Smooth muscle cell (in vitro differentiated cells): ENCODE data around the gene DOC2A. TPM values are rescaled to one million over a fixed set of nuclear protein-coding genes. Genes with fewer than 3 reads are reported as not detected.
A peak's percentile ranks its signal among the peaks of the same experiment; 100 is the strongest.

Experiments
- DNase-seq: peaks from one replicate; lab custom pipeline; 2025; ENCODE audit not compliant: unreplicated experiment; lab: John Stamatoyannopoulos, UW
- H2AFZ ChIP-seq: fragments of 200-600 bp; sonication (generic); 2 replicates; pipeline ENCODE4 v1.6.0; 2016; ENCODE audit warnings: antibody characterized with exemption, low read depth, mild to moderate bottlenecking
- H3F3A ChIP-seq: fragments of 200-600 bp; sonication (generic); 2 replicates; pipeline ENCODE4 v1.6.0; 2017; ENCODE audit warnings: antibody characterized with exemption, low read depth
- H3K27ac ChIP-seq: fragments of 200-600 bp; sonication (generic); 2 replicates; pipeline ENCODE4 v1.5.1; 2016; ENCODE audit warnings: low read depth, mild to moderate bottlenecking
- H3K27me3 ChIP-seq: fragments of 200-600 bp; sonication (generic); 2 replicates; pipeline ENCODE4 v1.6.1; 2016; ENCODE audit warnings: low read depth, mild to moderate bottlenecking
- H3K36me3 ChIP-seq: fragments of 200-600 bp; sonication (generic); 2 replicates; pipeline ENCODE4 v1.5.1; 2016; ENCODE audit warnings: low read depth
- H3K4me1 ChIP-seq: fragments of 200-600 bp; sonication (generic); 2 replicates; pipeline ENCODE4 v1.5.1; 2016; ENCODE audit warnings: low read depth
- H3K4me2 ChIP-seq: fragments of 200-600 bp; sonication (generic); 2 replicates; pipeline ENCODE4 v1.6.0; 2016; ENCODE audit warnings: mild to moderate bottlenecking
- H3K4me3 ChIP-seq: fragments of 200-600 bp; sonication (generic); 2 replicates; pipeline ENCODE4 v1.5.1; 2016; ENCODE audit warnings: mild to moderate bottlenecking
- H3K79me2 ChIP-seq: fragments of 200-600 bp; sonication (generic); 2 replicates; pipeline ENCODE4 v1.6.0; 2016; ENCODE audit warnings: low read depth, mild to moderate bottlenecking
- H3K9ac ChIP-seq: fragments of 200-600 bp; sonication (generic); 2 replicates; pipeline ENCODE4 v1.6.0; 2016; ENCODE audit warnings: low read depth
- H3K9me3 ChIP-seq: fragments of 200-600 bp; sonication (generic); replicated peaks from 2 replicates; pipeline ENCODE4 v1.5.1; 2016; ENCODE audit warnings: low read depth
- H4K20me1 ChIP-seq: fragments of 200-600 bp; sonication (generic); 2 replicates; pipeline ENCODE4 v1.6.0; 2016; ENCODE audit warnings: low read depth
- CTCF ChIP-seq: fragments of 200-600 bp; sonication (generic); IDR thresholded peaks from 2 replicates; pipeline ENCODE4 v1.5.1; 2017; ENCODE audit warnings: borderline replicate concordance, mild to moderate bottlenecking, antibody characterized with exemption; ENCODE audit not compliant: insufficient read depth, poor library complexity, severe bottlenecking
- WGBS: methylation state at CpG from one replicate; pipeline ENCODE4 v1.1.7; 2016; ENCODE audit warnings: low lambda C conversion rate; 5-methylcytosine and 5-hydroxymethylcytosine counted together
- polyA plus RNA-seq: library from polyadenylated mRNA; unstranded; fragments of >200 nt; fragmentation: Nextera tagmentation; extraction: Ambion mirVana; gene quantifications from 2 replicates; pipeline ENCODE4 v1.2.1, GENCODE V29; 2016
- total RNA-seq: library from RNA; depleted of rRNA; stranded (reverse); fragments of >200 nt; gene quantifications from 2 replicates; pipeline ENCODE4 v1.2.3, GENCODE V29; 2014

DOC2A gene
- total and polyA plus RNA-seq, 2 experiments from 2014 or later, result 0.09 TPM; not detected in 1

GRCh38 chr16:29975134-29975538 is 35.7 kb downstream of the DOC2A start:
- no peak for DNase-seq
- Histone ChIP-seq H3K27ac (no peak overlapping the region), H3K4me1 (peaks cover 25% of the 10 kb centered on the region), H3F3A (peaks cover 16% of the 10 kb centered on the region), H3K9ac (no peak overlapping the region), H3K36me3 (no peaks in the 10 kb centered on the region), H4K20me1 (peaks cover 52% of the 10 kb centered on the region), H3K79me2 (peaks cover 42% of the 10 kb centered on the region), H3K27me3 (no peaks in the 10 kb centered on the region), H3K9me3 (no peaks in the 10 kb centered on the region), H3K4me2 (peak overlapping the region; percentile 99), H2AFZ (no peak overlapping the region), H3K4me3 (peak overlapping the region; percentile 84)
- TF ChIP-seq CTCF, result no peak
- WGBS, result 87% methylated on average over 5 of the region's 5 CpGs

- Histone ChIP-seq H3K9me3 (no peaks in the 10 kb centered on the region), H3K36me3 (no peaks in the 10 kb centered on the region), H3F3A (peaks cover 16% of the 10 kb centered on the region), H3K4me2 (peak overlapping the region; percentile 99), H3K27me3 (no peaks in the 10 kb centered on the region), H3K4me1 (peaks cover 25% of the 10 kb centered on the region), H3K4me3 (peak overlapping the region; percentile 84), H2AFZ (peak overlapping the region; percentile 94), H3K79me2 (peaks cover 42% of the 10 kb centered on the region), H3K9ac (peak overlapping the region; percentile 86), H3K27ac (peak overlapping the region; percentile 58), H4K20me1 (peaks cover 51% of the 10 kb centered on the region)
- no peak for DNase-seq
- TF ChIP-seq CTCF, result no peak
- 8% methylated on average over 28 of the region's 31 CpGs for WGBS
Measured at GRCh38 chr16:29974291-29975133, 36.3 kb downstream of the DOC2A start.

- peaks cover 25% of the 10 kb centered on the region for H3K4me1 ChIP-seq
- H3K4me3 ChIP-seq, result peak within 1 kb of the TSS; percentile 84
- H3K27ac ChIP-seq, result peak within 1 kb of the TSS; percentile 58
- peaks cover 43% of the 10 kb centered on the region for H4K20me1 ChIP-seq
- peak within 1 kb of the TSS; percentile 86 for H3K9ac ChIP-seq
- H3F3A ChIP-seq, result peaks cover 16% of the 10 kb centered on the region
- peak within 1 kb of the TSS; percentile 99 for H3K4me2 ChIP-seq
- no peak for TF ChIP-seq CTCF
- peak within 1 kb of the TSS; percentile 94 for H2AFZ ChIP-seq
- peaks cover 42% of the 10 kb centered on the region for H3K79me2 ChIP-seq
- no peaks in the 10 kb centered on the region for H3K9me3 ChIP-seq
- H3K27me3 ChIP-seq, result no peaks in the 10 kb centered on the region
- WGBS, result 2% methylated on average over 68 of the region's 75 CpGs
- DNase-seq, result peak; percentile 97
- peaks cover 3% of the 10 kb centered on the region for H3K36me3 ChIP-seq
Measured at GRCh38 chr16:29973384-29974246, 37.2 kb downstream of the DOC2A start, which contains the start of gene TAOK2. Gene TAOK2, plus strand, starts transcription at chr16:29973868. Its CDS starts 3,905 bp downstream, at chr16:29977773.
